B cell (primary cell): Measurements from ENCODE around the gene MRAS.

Experiments used
- EZH2 ChIP-seq: IDR thresholded peaks from 2 replicates; pipeline ENCODE4 v1.6.1; 2012; ENCODE audit warnings: borderline replicate concordance, low read depth, mild to moderate bottlenecking, moderate library complexity, low read length; ENCODE audit not compliant: insufficient read depth, poor library complexity, severe bottlenecking
- TF ChIP-seq, protein P1 (sequence below): fragments of 200-600 bp; IDR thresholded peaks from one replicate; pipeline ENCODE4 v1.8.0; 2022; ENCODE audit warnings: antibody characterized with exemption, mild to moderate bottlenecking

DNA sequence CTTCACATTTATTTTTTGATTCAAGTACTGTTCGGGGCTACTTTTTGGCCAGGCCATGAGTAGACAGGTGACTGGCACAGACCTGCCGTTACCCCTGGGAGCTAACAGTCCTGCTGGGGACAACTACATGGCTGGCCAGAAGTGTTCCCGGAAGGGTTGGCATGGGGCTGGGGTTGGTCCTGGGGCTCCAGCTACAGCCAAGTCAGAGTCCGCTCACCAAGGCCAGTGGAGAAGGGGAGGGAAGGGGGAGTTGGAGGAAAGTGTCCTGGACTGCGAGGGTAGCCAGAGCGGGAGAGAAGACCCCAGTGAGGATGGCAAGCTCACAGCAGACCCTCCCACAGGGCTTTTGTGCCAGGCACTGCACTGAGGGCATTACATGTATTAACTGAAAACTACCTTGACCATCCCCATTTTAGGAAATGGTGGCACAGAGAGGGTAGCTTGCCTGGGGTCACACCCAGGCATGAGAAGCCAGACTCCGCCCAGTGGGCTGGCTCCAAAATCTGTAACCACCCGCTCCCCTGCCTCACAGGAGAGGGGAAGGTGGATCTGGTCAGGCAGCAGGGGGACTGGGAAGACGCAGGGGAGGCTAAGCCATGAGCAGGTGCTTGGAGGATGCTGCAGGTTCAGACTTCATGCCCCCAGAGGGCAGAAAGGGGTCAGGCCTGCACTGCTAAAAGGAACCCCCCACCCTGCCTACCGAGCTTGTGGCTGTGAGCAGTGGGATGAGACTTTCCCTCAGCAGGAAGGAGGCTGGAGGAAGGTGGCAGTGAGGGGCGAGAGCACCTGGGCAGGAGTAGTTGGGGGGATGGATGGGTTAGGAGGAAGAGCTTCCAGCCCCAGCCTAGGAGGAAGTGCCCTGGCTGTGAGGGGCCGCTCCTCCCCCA lies 47.7 kb downstream of the MRAS start:
- TF ChIP-seq, protein P1, sequence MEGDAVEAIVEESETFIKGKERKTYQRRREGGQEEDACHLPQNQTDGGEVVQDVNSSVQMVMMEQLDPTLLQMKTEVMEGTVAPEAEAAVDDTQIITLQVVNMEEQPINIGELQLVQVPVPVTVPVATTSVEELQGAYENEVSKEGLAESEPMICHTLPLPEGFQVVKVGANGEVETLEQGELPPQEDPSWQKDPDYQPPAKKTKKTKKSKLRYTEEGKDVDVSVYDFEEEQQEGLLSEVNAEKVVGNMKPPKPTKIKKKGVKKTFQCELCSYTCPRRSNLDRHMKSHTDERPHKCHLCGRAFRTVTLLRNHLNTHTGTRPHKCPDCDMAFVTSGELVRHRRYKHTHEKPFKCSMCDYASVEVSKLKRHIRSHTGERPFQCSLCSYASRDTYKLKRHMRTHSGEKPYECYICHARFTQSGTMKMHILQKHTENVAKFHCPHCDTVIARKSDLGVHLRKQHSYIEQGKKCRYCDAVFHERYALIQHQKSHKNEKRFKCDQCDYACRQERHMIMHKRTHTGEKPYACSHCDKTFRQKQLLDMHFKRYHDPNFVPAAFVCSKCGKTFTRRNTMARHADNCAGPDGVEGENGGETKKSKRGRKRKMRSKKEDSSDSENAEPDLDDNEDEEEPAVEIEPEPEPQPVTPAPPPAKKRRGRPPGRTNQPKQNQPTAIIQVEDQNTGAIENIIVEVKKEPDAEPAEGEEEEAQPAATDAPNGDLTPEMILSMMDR = no peak
- TF ChIP-seq EZH2 = no peak
